Liver (tissue), 9 donors: ENCODE measurements around the gene RBBP5. TPM values are rescaled to one million over a fixed set of nuclear protein-coding genes. Genes with fewer than 3 reads are reported as not detected.

Source experiments
- DNase-seq: peaks from one replicate; pipeline ENCODE4 v3.0.0-alpha.2; 2017; ENCODE audit warnings: low spot score
- H3K27ac ChIP-seq, 2 donors: one replicate each; pipeline ENCODE4 v1.7.0; 2013; ENCODE audit warnings: inconsistent platforms in 2 of 2, low read length in 2 of 2, control low read depth in 1 of 2, low read depth in 1 of 2, mild to moderate bottlenecking in 1 of 2
- H3K27me3 ChIP-seq, 4 donors: one replicate each; pipeline versions ENCODE4 v1.6.1 to v1.7.0; 2013; ENCODE audit warnings: low read length in 3 of 4, inconsistent platforms in 1 of 4, mild to moderate bottlenecking in 1 of 4, moderate library complexity in 1 of 4; ENCODE audit not compliant: control insufficient read depth in 4 of 4, insufficient read depth in 4 of 4
- H3K36me3 ChIP-seq, 4 donors: one replicate each; pipeline versions ENCODE4 v1.6.1 to v1.7.0; 2013; ENCODE audit warnings: low read length in 3 of 4, mild to moderate bottlenecking in 3 of 4, low read depth in 1 of 4, moderate library complexity in 1 of 4; ENCODE audit not compliant: control insufficient read depth in 4 of 4, insufficient read depth in 3 of 4
- H3K4me1 ChIP-seq, 4 donors: one replicate each; pipeline versions ENCODE4 v1.6.1 to v1.7.0; 2013; ENCODE audit warnings: low read length in 3 of 4, mild to moderate bottlenecking in 3 of 4, moderate library complexity in 1 of 4; ENCODE audit not compliant: control insufficient read depth in 4 of 4, insufficient read depth in 4 of 4
- H3K4me3 ChIP-seq, 3 donors: one replicate each; pipeline versions ENCODE4 v1.6.1 to v1.7.0; 2013; ENCODE audit warnings: low read length in 3 of 3, control low read depth in 1 of 3, low read depth in 1 of 3, mild to moderate bottlenecking in 1 of 3
- H3K9ac ChIP-seq, 2 donors: one replicate each; pipeline ENCODE4 v1.7.0; 2013; ENCODE audit warnings: low read length in 2 of 2, mild to moderate bottlenecking in 2 of 2, moderate library complexity in 2 of 2, control low read depth in 1 of 2, low read depth in 1 of 2
- H3K9me3 ChIP-seq, 4 donors: one replicate each; pipeline versions ENCODE4 v1.6.1 to v1.7.0; 2013; ENCODE audit warnings: low read length in 3 of 4; ENCODE audit not compliant: control insufficient read depth in 4 of 4
- CTCF ChIP-seq: fragments of 150-350 bp; IDR thresholded peaks from 2 replicates; pipeline ENCODE4 v1.5.1; 2017; ENCODE audit warnings: improper control_type of control experiment, low read depth, low read length; ENCODE audit not compliant: missing input control
- FOXA1 ChIP-seq: IDR thresholded peaks from 2 replicates; pipeline ENCODE4 v1.6.1; 2016; ENCODE audit warnings: antibody characterized with exemption
- GABPA ChIP-seq, 2 donors: IDR thresholded peaks in 1 of 2; conservative IDR thresholded peaks in 1 of 2; 2 replicates each; pipeline ENCODE4 v1.6.1; 2016; ENCODE audit warnings: antibody characterized with exemption in 2 of 2, mild to moderate bottlenecking in 1 of 2, moderate library complexity in 1 of 2
- HNF4A ChIP-seq, 2 donors: conservative IDR thresholded peaks; 2 replicates each; pipeline ENCODE4 v1.6.1; 2016; ENCODE audit warnings: antibody characterized with exemption in 2 of 2, mild to moderate bottlenecking in 2 of 2
- JUND ChIP-seq, 2 donors: IDR thresholded peaks; 2 replicates each; pipeline ENCODE4 v1.6.1; 2016; ENCODE audit warnings: antibody characterized with exemption in 2 of 2
- NR2F2 ChIP-seq: IDR thresholded peaks from 2 replicates; pipeline ENCODE4 v1.6.1; 2016; ENCODE audit warnings: antibody characterized with exemption
- RAD21 ChIP-seq, 2 donors: IDR thresholded peaks; 2 replicates each; pipeline ENCODE4 v1.6.1; 2016; ENCODE audit warnings: antibody characterized with exemption in 2 of 2, mild to moderate bottlenecking in 2 of 2
- REST ChIP-seq: IDR thresholded peaks from 2 replicates; pipeline ENCODE4 v1.6.1; 2016; ENCODE audit warnings: antibody characterized with exemption, mild to moderate bottlenecking
- RXRA ChIP-seq, 2 donors: IDR thresholded peaks; 2 replicates each; pipeline ENCODE4 v1.6.1; 2017 to 2018; ENCODE audit warnings: antibody characterized with exemption in 2 of 2, mild to moderate bottlenecking in 1 of 2
- SP1 ChIP-seq: IDR thresholded peaks from 2 replicates; pipeline ENCODE4 v1.6.1; 2018; ENCODE audit warnings: antibody characterized with exemption, mild to moderate bottlenecking
- TAF1 ChIP-seq: conservative IDR thresholded peaks from 2 replicates; pipeline ENCODE4 v1.6.1; 2016; ENCODE audit warnings: antibody characterized with exemption, mild to moderate bottlenecking
- ZBTB33 ChIP-seq: IDR thresholded peaks from 2 replicates; pipeline ENCODE4 v1.6.1; 2016; ENCODE audit warnings: antibody characterized with exemption
- WGBS: extraction: QIAGEN DNeasy Blood & Tissue Kit; methylation state at CpG from one replicate; pipeline ENCODE4 v1.1.7; 2013; 5-methylcytosine and 5-hydroxymethylcytosine counted together
- polyA plus RNA-seq, 2 donors: library from polyadenylated mRNA; stranded (reverse) in 1 of 2; unstranded in 1 of 2; fragments of 200-250 nt in 1 of 2; fragments of >200 nt in 1 of 2; fragmentation: Nextera tagmentation in 1 of 2; extraction: Ambion mirVana in 1 of 2; gene quantifications; one replicate each; pipeline versions ENCODE4 v1.2.1 to v1.2.3, GENCODE V29; 2013 to 2015
- total RNA-seq, 2 donors: library from RNA; depleted of rRNA; stranded (reverse); fragments of >200 nt; gene quantifications; one replicate each; pipeline ENCODE4 v1.2.3, GENCODE V29; 2014
- donor health status: healthy.
- donor health status: healthy.
- donor health status: healthy.
- donor health status: healthy.
- donor health status: healthy.

RBBP5 gene
- total and polyA plus RNA-seq, 4 donors, result 4.6 to 12.0 (median 8.5) TPM

GRCh38 chr1:205147191-205147835 lies 25.5 kb upstream of the RBBP5 start:
- Histone ChIP-seq H3K4me1 (peaks cover 0 to 5% (median 1%) of the 10 kb centered on the region in 4 donors), H3K27me3 (no peaks in the 10 kb centered on the region), H3K27ac (no peak overlapping the region), H3K36me3 (peaks cover 2 to 14% (median 9%) of the 10 kb centered on the region in 4 donors), H3K9me3 (no peaks in the 10 kb centered on the region), H3K9ac (no peak overlapping the region), H3K4me3 (no peak overlapping the region)
- WGBS, result 93% methylated on average over 6 of the region's 6 CpGs
- DNase-seq, result no peak
- TF ChIP-seq ZBTB33, result no peak
- TF ChIP-seq CTCF, result no peak
- no peak for TF ChIP-seq SP1
- no peak for TF ChIP-seq HNF4A (conservative IDR thresholded peaks at IDR 0.05)

GRCh38 chr1:205144751-205145150 lies 23.0 kb upstream of the RBBP5 start:
- Histone ChIP-seq H3K36me3 (peaks cover 2 to 14% (median 9%) of the 10 kb centered on the region in 4 donors), H3K4me3 (no peak overlapping the region), H3K27ac (no peak overlapping the region), H3K4me1 (peaks cover 4 to 14% (median 8%) of the 10 kb centered on the region in 4 donors), H3K9me3 (no peaks in the 10 kb centered on the region), H3K9ac (no peak overlapping the region), H3K27me3 (no peaks in the 10 kb centered on the region)
- DNase-seq, result no peak
- TF ChIP-seq FOXA1, result no peak
- no peak for TF ChIP-seq JUND (IDR thresholded peaks at IDR 0.05)
- TF ChIP-seq REST, result no peak
- TF ChIP-seq SP1, result no peak
- WGBS, result 78% methylated on average over 1 of the region's 1 CpG

- no peak for DNase-seq
- Histone ChIP-seq H3K36me3 (peaks cover 2 to 14% (median 7%) of the 10 kb centered on the region in 4 donors), H3K4me1 (peaks cover 4 to 14% (median 8%) of the 10 kb centered on the region in 4 donors), H3K4me3 (no peak overlapping the region), H3K27ac (no peak overlapping the region), H3K9me3 (no peaks in the 10 kb centered on the region), H3K27me3 (no peaks in the 10 kb centered on the region), H3K9ac (no peak overlapping the region)
- WGBS, result 97% methylated on average over 1 of the region's 1 CpG
- TF ChIP-seq JUND (IDR thresholded peaks at IDR 0.05), result no peak
- no peak for TF ChIP-seq ZBTB33
- no peak for TF ChIP-seq SP1
- no peak for TF ChIP-seq RAD21 (IDR thresholded peaks at IDR 0.05)
- no peak for TF ChIP-seq TAF1
- TF ChIP-seq HNF4A (conservative IDR thresholded peaks at IDR 0.05), result no peak
- no peak for TF ChIP-seq NR2F2
- no peak for TF ChIP-seq RXRA (IDR thresholded peaks at IDR 0.05)
- no peak for TF ChIP-seq GABPA (IDR thresholded peaks at IDR 0.05 in 1 of 2, conservative IDR thresholded peaks at IDR 0.05 in 1 of 2)
Measured at GRCh38 chr1:205144046-205144720, 22.4 kb upstream of the RBBP5 start.
